ENCODE results near the gene RBFOX2. TPM values are rescaled to one million over a fixed set of nuclear protein-coding genes. Genes with fewer than 3 reads are reported as not detected.

The RBFOX2 gene
- total and polyA plus RNA-seq, 3 experiments from 2014 or later = 0.86 to 7.1 (median 6.1) TPM

- no peak overlapping the region for H3K27ac Mint-ChIP-seq
- Histone ChIP-seq H3K9me3 (ENCODE audit: low read length) (no peaks in the 10 kb centered on the region), H3K36me3 (ENCODE audit: insufficient read depth, low read length) (no peaks in the 10 kb centered on the region), H3K27me3 (ENCODE audit: insufficient read depth, low read length, poor library complexity, severe bottlenecking) (no peaks in the 10 kb centered on the region), H3K27ac (ENCODE audit: low read depth, low read length) (no peak overlapping the region), H3K4me1 (ENCODE audit: insufficient read depth, low read length) (no peaks in the 10 kb centered on the region), H3K4me3 (ENCODE audit: low read length) (no peak overlapping the region)
- H3K9me3 Mint-ChIP-seq = no peaks in the 10 kb centered on the region
- no peak overlapping the region for H3K4me3 Mint-ChIP-seq
- peaks cover 2 to 48% of the 10 kb centered on the region in 2 donors for H3K27me3 Mint-ChIP-seq
- ChIA-PET CTCF (no interaction called here), POLR2A (no interaction called here)
- no peaks in the 10 kb centered on the region for H3K36me3 Mint-ChIP-seq
- no peaks in the 10 kb centered on the region for H3K4me1 Mint-ChIP-seq
- DNase-seq = no peak
These were observed 90.4 kb downstream of the RBFOX2 start for GRCh38 chr22:35938226-35938625.

DNA sequence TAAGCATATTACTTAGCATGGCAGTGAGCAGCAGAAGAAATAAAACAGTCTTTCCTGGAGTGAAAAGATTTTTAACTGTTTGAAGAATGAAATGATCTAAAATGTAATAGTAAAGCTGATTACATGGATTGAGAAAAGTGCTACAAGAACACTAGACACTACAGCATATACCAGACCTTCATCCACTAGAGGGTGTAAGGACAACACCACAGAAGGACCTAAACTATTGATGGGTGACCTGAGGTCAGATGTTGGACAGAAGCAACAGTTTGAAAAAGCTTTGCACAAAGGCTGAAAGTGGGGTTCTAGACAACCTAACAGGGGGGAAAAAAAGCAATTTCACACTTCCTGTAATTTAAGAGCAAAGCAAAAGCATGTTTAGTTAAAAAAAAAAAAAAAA, 97.7 kb downstream of the RBFOX2 start:
- Mint-ChIP-seq H3K9me3 (no peaks in the 10 kb centered on the region), H3K4me3 (no peak overlapping the region), H3K36me3 (no peaks in the 10 kb centered on the region), H3K27ac (no peak overlapping the region), H3K27me3 (peaks cover 7 to 17% of the 10 kb centered on the region in 2 donors), H3K4me1 (no peaks in the 10 kb centered on the region)
- Histone ChIP-seq H3K9me3 (ENCODE audit: low read length) (no peaks in the 10 kb centered on the region), H3K4me3 (ENCODE audit: low read length) (no peak overlapping the region), H3K27me3 (ENCODE audit: insufficient read depth, low read length, poor library complexity, severe bottlenecking) (no peaks in the 10 kb centered on the region), H3K4me1 (ENCODE audit: insufficient read depth, low read length) (no peaks in the 10 kb centered on the region), H3K36me3 (ENCODE audit: insufficient read depth, low read length) (no peaks in the 10 kb centered on the region), H3K27ac (ENCODE audit: low read depth, low read length) (no peak overlapping the region)
- CTCF ChIA-PET = interaction anchor here (0.9 kb wide), 1 partner anchor 9 kb away, joined by 3 read pairs; no protein-coding TSS in a partner anchor
- POLR2A ChIA-PET = no interaction called here
- DNase-seq = no peak

DNA sequence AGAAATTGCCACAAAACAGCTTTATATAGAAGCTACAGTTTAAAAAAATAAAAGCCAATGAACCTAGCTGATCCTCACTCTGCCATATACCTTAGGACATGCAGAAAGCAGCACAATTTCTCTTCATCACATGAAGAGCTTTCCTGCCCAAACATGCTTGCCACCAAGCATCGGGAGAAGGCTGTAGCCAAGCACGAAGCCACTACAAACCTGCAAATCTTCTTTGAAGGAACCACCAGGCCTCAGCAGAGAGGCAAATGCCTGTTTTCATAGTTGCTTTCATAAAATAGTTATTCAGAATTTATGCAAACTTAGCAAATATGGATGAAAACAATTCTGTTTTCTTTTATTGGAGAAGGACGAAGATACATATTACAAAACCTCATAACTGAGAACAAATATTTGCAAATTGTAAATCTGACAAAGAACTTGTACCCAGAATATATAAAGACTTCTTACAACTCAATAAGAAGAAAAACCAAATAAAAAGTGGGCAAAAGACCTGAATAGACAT, 100.3 kb downstream of the RBFOX2 start:
- Histone ChIP-seq H3K27me3 (ENCODE audit: insufficient read depth, low read length, poor library complexity, severe bottlenecking) (no peaks in the 10 kb centered on the region), H3K27ac (ENCODE audit: low read depth, low read length) (no peak overlapping the region), H3K4me3 (ENCODE audit: low read length) (no peak overlapping the region), H3K4me1 (ENCODE audit: insufficient read depth, low read length) (no peaks in the 10 kb centered on the region), H3K9me3 (ENCODE audit: low read length) (no peaks in the 10 kb centered on the region), H3K36me3 (ENCODE audit: insufficient read depth, low read length) (no peaks in the 10 kb centered on the region)
- Mint-ChIP-seq H3K4me1 (no peaks in the 10 kb centered on the region), H3K4me3 (no peak overlapping the region), H3K27ac (no peak overlapping the region), H3K36me3 (no peaks in the 10 kb centered on the region), H3K9me3 (no peaks in the 10 kb centered on the region), H3K27me3 (peaks cover 7 to 31% of the 10 kb centered on the region in 2 donors)
- DNase-seq = no peak
- CTCF ChIA-PET = no interaction called here
- POLR2A ChIA-PET = no interaction called here

DNA sequence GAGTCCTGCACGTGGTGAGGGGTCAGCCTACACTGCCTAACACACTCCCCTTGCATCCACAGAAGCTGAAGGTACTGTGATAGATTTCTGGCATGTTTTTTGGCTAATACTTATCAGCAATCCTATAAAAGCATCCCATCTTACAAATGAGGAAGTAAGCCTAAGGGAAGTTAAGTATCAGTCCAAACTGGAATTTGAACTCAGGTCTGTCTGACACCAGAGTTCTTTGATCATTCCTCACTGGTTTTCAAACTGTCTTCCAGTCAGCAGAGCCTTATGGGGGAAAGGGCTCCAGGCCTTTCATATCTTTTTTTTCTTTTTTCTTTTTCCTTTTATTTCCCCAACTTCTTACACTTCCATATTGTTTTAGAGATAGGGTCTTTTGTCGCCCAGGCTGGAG, 105.6 kb downstream of the RBFOX2 start:
- CTCF ChIA-PET = interaction anchor here (1.0 kb wide), 1 partner anchor 22 kb away, joined by 3 read pairs; no protein-coding TSS in a partner anchor
- H3K9me3 ChIP-seq (ENCODE audit: low read length) = no peaks in the 10 kb centered on the region
- H3K4me1 Mint-ChIP-seq = no peaks in the 10 kb centered on the region
- no peak overlapping the region for H3K27ac ChIP-seq (ENCODE audit: low read depth, low read length)
- no peaks in the 10 kb centered on the region for H3K36me3 Mint-ChIP-seq
- DNase-seq = no peak
- no peaks in the 10 kb centered on the region for H3K36me3 ChIP-seq (ENCODE audit: insufficient read depth, low read length)
- no peaks in the 10 kb centered on the region for H3K4me1 ChIP-seq (ENCODE audit: insufficient read depth, low read length)
- no peak overlapping the region for H3K4me3 ChIP-seq (ENCODE audit: low read length)
- peaks cover 1 to 28% of the 10 kb centered on the region in 2 donors for H3K27me3 Mint-ChIP-seq
- no peaks in the 10 kb centered on the region for H3K27me3 ChIP-seq (ENCODE audit: insufficient read depth, low read length, poor library complexity, severe bottlenecking)
- POLR2A ChIA-PET = no interaction called here
- no peak overlapping the region for H3K27ac Mint-ChIP-seq
- no peaks in the 10 kb centered on the region for H3K9me3 Mint-ChIP-seq
- H3K4me3 Mint-ChIP-seq = no peak overlapping the region

DNA sequence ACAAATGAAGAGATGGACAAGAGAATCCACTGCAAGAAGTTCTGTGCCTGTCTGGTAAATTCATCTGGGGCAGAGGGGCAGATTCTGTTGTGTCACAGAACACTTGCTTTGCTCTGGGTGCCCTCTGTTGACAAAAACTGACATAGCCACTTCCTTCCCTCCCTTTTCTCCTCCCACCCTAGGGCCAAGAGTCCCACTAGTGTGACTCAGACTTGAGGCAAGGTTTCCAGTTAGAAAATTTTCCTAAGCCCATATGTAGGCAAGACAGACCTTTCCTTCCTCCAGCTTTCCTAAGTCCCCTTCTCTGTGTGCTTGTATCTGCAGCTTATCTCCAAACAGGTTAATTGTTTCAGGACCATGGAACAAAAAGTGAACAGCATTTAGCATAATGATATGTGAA, 106.8 kb downstream of the RBFOX2 start:
- peaks cover 1 to 19% of the 10 kb centered on the region in 2 donors for H3K27me3 Mint-ChIP-seq
- H3K27ac ChIP-seq (ENCODE audit: low read depth, low read length) = no peak overlapping the region

DNA sequence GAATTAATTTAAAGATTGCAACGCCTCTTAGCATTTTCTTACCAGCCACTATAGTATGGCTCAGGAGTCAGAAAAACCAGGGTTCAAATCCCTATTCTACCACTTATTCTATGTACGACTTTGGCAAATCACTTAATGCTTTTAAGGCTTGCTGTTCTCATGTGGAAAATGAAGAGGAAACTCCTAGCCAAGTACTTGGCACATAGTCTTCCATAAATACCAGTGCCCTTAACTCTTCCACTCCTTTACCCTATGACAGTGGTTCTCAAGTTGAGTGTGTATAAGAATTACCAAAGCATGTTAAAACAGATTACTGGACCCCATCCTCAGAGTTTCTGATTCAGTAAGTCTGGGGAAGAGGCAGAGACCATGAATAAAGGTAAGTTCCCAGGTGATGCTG, 107.6 kb downstream of the RBFOX2 start:
- no peaks in the 10 kb centered on the region for H3K9me3 ChIP-seq (ENCODE audit: low read length)
- Mint-ChIP-seq H3K36me3 (no peaks in the 10 kb centered on the region), H3K27ac (no peak overlapping the region), H3K27me3 (peaks cover 1 to 15% of the 10 kb centered on the region in 2 donors), H3K9me3 (no peaks in the 10 kb centered on the region), H3K4me3 (no peak overlapping the region), H3K4me1 (no peaks in the 10 kb centered on the region)
- POLR2A ChIA-PET = no interaction called here
- H3K27me3 ChIP-seq (ENCODE audit: insufficient read depth, low read length, poor library complexity, severe bottlenecking) = no peaks in the 10 kb centered on the region
- no peak overlapping the region for H3K4me3 ChIP-seq (ENCODE audit: low read length)
- no peaks in the 10 kb centered on the region for H3K36me3 ChIP-seq (ENCODE audit: insufficient read depth, low read length)
- DNase-seq = no peak
- CTCF ChIA-PET = interaction anchor here (1.6 kb wide), 1 partner anchor 14 kb away, joined by 3 read pairs; no protein-coding TSS in a partner anchor
- no peaks in the 10 kb centered on the region for H3K4me1 ChIP-seq (ENCODE audit: insufficient read depth, low read length)
- no peak overlapping the region for H3K27ac ChIP-seq (ENCODE audit: low read depth, low read length)

More for the DNA sequence above, 106.8 kb downstream of the RBFOX2 start:
- ChIA-PET POLR2A (no interaction called here), CTCF (interaction anchor here (1.0 to 1.1 kb wide), 2 partner anchors 9 to 21 kb away, joined by 3 read pairs; no protein-coding TSS in a partner anchor)
- Histone ChIP-seq H3K4me3 (ENCODE audit: low read length) (no peak overlapping the region), H3K4me1 (ENCODE audit: insufficient read depth, low read length) (no peaks in the 10 kb centered on the region), H3K27me3 (ENCODE audit: insufficient read depth, low read length, poor library complexity, severe bottlenecking) (no peaks in the 10 kb centered on the region), H3K36me3 (ENCODE audit: insufficient read depth, low read length) (no peaks in the 10 kb centered on the region), H3K9me3 (ENCODE audit: low read length) (no peaks in the 10 kb centered on the region)
- Mint-ChIP-seq H3K4me3 (no peak overlapping the region), H3K9me3 (no peaks in the 10 kb centered on the region), H3K4me1 (no peaks in the 10 kb centered on the region), H3K27ac (peak overlapping the region in 1 of 8 donors; percentile 85), H3K36me3 (no peaks in the 10 kb centered on the region)
- DNase-seq = peak in 3 of 5 donors; percentile 10 to 47 (median 11)

DNA sequence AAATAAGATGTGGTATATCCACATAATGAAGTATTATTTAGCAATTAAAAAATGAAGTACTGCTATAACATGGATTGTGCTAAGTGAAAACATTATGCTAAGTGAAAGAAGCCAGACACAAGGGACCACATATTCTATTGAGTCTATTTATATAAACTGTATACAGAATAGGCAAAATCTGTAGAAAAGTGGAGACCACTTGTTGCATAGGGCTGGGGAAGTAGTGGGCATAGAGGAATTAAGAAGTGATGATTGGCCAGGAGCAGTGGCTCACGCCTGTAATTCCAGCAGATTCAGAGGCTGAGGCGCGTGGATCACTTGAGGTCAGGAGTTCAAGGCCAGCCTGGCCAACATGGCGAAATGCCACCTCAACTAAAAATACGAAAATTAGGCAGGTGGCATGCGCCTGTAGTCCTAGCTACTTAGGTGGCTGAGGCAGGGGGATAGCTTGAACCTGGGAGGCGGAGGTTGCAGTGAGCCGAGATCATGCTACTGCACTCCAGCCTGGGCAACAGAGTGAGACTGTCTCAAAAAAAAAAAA, 109.6 kb downstream of the RBFOX2 start:
- Histone ChIP-seq H3K4me1 (ENCODE audit: insufficient read depth, low read length) (no peaks in the 10 kb centered on the region), H3K36me3 (ENCODE audit: insufficient read depth, low read length) (no peaks in the 10 kb centered on the region), H3K4me3 (ENCODE audit: low read length) (no peak overlapping the region), H3K9me3 (ENCODE audit: low read length) (no peaks in the 10 kb centered on the region), H3K27me3 (ENCODE audit: insufficient read depth, low read length, poor library complexity, severe bottlenecking) (no peaks in the 10 kb centered on the region), H3K27ac (ENCODE audit: low read depth, low read length) (no peak overlapping the region)
- peaks cover 4 to 20% of the 10 kb centered on the region in 2 donors for H3K27me3 Mint-ChIP-seq
- DNase-seq = no peak
- H3K27ac Mint-ChIP-seq = no peak overlapping the region
- H3K9me3 Mint-ChIP-seq = no peaks in the 10 kb centered on the region
- ChIA-PET POLR2A (no interaction called here), CTCF (interaction anchor here (1.6 kb wide), 1 partner anchor 16 kb away, joined by 3 read pairs; no protein-coding TSS in a partner anchor)
- no peak overlapping the region for H3K4me3 Mint-ChIP-seq
- peaks cover 0 to 8% (median 0%) of the 10 kb centered on the region in 3 donors for H3K4me1 Mint-ChIP-seq
- no peaks in the 10 kb centered on the region for H3K36me3 Mint-ChIP-seq

- Mint-ChIP-seq H3K9me3 (no peaks in the 10 kb centered on the region), H3K4me3 (no peak overlapping the region), H3K27ac (no peak overlapping the region), H3K36me3 (no peaks in the 10 kb centered on the region), H3K27me3 (peaks cover 4 to 23% of the 10 kb centered on the region in 2 donors), H3K4me1 (peaks cover 0 to 8% (median 0%) of the 10 kb centered on the region in 3 donors)
- ChIA-PET CTCF (no interaction called here), POLR2A (no interaction called here)
- Histone ChIP-seq H3K4me3 (ENCODE audit: low read length) (no peak overlapping the region), H3K9me3 (ENCODE audit: low read length) (no peaks in the 10 kb centered on the region), H3K36me3 (ENCODE audit: insufficient read depth, low read length) (no peaks in the 10 kb centered on the region), H3K27me3 (ENCODE audit: insufficient read depth, low read length, poor library complexity, severe bottlenecking) (no peaks in the 10 kb centered on the region), H3K27ac (ENCODE audit: low read depth, low read length) (no peak overlapping the region), H3K4me1 (ENCODE audit: insufficient read depth, low read length) (no peaks in the 10 kb centered on the region)
- DNase-seq = no peak
These were observed 110.2 kb downstream of the RBFOX2 start for GRCh38 chr22:35918456-35918855.
